ENCODE measurements around the gene KLHL29.

- no peak for TF ChIP-seq CTCF (conservative IDR thresholded peaks at IDR 0.05)
- no peak for TF ChIP-seq EZH2 (IDR thresholded peaks at IDR 0.05; ENCODE audit: low read depth)
Observed at GRCh38 chr2:23745068-23745725, 360.2 kb downstream of the KLHL29 start.
